Left cardiac atrium (tissue), 4 donors: ENCODE measurements around the gene ANK3. TPM values are rescaled to one million over a fixed set of nuclear protein-coding genes. Genes with fewer than 3 reads are reported as not detected.
A peak's percentile ranks its signal among the peaks of the same experiment; 100 is the strongest.

ENCODE experiments used
- ATAC-seq, 2 donors: fragments of 200-7000 bp; cut with Tn5 transposase; one replicate each; pipeline ENCODE4 v1.9.1; 2020; ENCODE audit warnings: mild to moderate bottlenecking in 2 of 2, moderate library complexity in 2 of 2
- DNase-seq: peaks from one replicate; pipeline ENCODE4 v3.0.0-alpha.2; 2020
- intact Hi-C, 2 donors: fragments of 100-400 bp; cut with DNase I; formaldehyde crosslinking; loops; one replicate each; pipeline versions ENCODE4 v1.14.1 to v1.15.1; 2022 to 2023
- total RNA-seq, 2 donors: library from RNA; stranded (reverse); fragmentation: NEBNext Ultra II Directional; extraction: Animal tissue kit (Norgen Biotek cat#: 25700); gene quantifications; one replicate each; pipeline ENCODE4 v1.2.1, GENCODE V29; 2021
- donor health status: DM: no; HTN: yes; CAD: no.
- donor health status: DM: no; HTN: yes; CAD: no; lungs with severe emphysema.
- donor health status: DM: yes; HTN: yes; CAD: no.
- donor health status: Dilated cardiomyopathy.

ANK3 gene
- total RNA-seq, 2 donors from 2014 or later = 142 to 199 TPM

DNA sequence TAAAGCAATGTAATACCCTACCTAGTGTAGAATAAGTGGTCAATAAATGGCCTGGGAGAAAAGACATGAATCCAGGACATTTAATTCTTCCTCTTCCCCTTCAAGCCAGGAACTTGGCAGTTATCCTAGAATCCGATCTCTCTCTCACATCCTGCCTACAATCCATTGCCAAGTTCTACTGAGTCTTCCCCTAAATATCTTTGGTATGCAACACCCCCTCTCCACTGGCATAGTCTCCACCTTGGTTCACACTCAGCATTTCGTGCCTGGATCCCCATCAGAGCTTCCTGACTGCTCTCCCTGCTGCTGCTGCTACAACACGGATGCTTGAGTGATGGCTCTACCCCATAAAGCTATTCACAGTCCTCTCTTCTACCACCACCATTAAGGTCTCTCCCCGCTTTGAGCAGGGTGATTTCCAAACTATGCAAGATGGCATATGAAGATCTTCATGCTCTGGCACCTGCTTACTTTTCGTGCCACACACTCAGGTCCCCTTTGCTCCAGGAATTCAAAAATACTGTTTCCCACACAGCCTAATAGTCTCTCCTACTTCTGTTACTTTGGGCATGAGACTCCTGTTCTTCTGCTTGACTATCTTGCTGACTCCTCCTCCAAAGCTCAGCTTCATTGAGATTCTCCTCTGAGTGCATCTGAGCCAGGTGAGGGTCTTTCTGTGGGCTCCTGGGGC is 4.8 kb downstream of the ANK3 start:
- intact Hi-C loops = no loop called here
- DNase-seq (peak; percentile 40), ATAC-seq (peak; percentile 91 to 98)

DNA sequence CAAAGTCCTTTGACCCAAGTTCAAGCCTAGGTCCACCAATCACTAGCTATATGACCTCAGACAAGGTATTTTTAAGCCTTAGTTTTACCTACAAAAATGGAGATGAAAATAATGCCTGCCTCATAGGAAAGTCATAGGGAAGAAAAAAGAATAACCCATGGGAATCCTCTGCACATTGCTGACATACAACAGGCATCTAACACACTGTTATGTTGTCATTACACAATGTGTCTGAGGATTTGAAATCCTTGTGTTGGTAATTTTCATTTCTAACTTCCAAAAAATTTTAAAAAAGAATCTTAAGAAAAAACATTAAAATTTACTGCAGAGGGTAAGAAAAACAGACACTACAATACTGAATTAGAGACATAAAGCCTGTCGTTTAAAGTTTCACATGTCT is 5.7 kb downstream of the ANK3 start:
- DNase-seq (no peak), ATAC-seq (no peak)
- intact Hi-C loops = no loop called here

DNA sequence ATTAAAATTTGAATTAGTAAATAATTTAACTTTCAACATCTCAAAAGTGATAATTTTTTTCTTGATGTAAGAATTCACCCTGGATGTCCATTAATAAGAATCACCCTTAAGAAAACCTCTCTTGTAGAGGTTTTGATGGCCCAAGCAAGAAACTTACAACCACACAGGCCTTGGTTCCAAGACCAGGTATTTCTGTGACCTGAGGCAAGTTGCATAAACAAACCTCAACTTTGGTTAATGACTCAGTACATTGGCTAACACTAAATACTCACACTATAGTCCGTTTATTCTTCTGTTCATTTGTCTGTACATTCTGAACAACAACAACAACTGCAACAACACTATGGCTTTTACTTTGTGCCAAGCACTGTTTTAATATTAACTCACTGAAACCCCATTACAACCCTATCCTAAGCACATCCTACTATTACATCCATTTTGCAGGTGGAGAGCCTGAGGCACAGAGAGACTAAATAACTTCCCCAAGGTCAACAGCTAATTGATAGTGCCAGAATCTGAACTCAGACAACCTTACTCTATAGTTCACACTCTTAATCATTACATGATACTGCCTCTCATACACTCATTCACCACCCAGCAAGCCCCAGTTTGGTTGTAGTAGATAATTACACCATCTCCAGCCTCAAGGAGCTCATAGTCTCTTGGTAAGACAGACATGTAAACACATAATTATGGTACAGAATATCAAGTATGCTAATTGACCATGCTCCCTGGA is 6.6 kb downstream of the ANK3 start:
- intact Hi-C loops = no loop called here
- DNase-seq (no peak), ATAC-seq (no peak)

- ATAC-seq = no peak
- intact Hi-C loops = no loop called here
- no peak for DNase-seq
These were observed 8.9 kb downstream of the ANK3 start for GRCh38 chr10:60380781-60381180.

DNA sequence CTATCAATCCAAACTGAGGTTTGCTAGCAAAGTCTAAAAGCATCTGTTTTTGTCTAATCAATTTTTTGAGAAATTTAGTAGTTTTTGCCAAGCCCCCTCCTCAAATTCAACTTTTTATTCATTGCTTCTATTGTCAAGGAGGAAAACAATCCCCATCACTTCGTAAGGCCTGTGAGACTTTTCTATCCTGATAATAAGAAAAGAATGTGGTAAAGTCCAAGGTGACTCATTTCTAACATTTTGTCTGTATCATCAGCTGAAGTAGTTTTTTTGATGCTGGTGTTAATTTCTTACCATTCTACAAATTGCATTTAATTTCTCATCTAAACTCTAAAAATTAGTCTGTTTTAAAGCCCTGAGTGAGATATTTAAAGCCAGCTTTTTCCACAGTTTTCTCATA is 11.7 kb downstream of the ANK3 start:
- no peak for ATAC-seq
- DNase-seq = no peak
- intact Hi-C loops = no loop called here

- DNase-seq = no peak
- ATAC-seq = no peak
- intact Hi-C loops = no loop called here
These were observed 12.7 kb downstream of the ANK3 start for GRCh38 chr10:60377042-60377352.

- intact Hi-C loops = no loop called here
- no peak for ATAC-seq
- no peak for DNase-seq
These were observed 13.2 kb downstream of the ANK3 start for GRCh38 chr10:60376221-60377041.

DNA sequence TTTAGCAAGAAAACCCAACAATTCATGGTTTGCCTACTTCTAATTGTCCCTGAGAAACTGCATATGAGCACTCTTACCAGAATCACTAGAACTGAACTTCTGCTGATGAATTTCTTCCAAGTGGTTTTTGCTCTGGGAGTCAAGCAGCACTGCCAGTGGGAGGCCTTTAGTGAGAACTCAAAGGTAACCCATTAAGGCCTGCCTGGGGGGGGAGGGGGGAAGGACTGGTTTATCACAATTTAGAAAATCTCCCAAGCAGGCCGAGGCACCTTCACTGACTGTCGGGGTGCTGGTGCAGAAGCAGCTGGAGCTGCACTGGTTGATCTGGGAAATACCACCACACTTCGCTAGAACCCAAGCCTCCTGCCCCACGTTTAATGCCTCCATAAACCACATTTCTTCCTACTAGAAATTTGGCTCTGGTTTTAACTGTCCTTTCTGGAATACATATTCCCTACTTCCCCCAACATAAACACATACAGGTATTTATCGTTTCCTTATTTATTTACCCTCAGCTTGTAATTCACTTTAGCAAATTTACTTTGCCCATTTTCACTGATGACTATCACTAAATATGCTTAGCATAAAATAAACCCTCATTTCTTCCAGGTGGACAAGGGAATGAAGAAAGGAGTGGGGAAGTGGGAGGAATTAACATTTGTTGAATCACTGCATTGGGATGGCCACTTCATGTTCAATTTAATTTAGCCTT is 14.2 kb downstream of the ANK3 start:
- DNase-seq = no peak
- no peak for ATAC-seq
- intact Hi-C loops = no loop called here

- no peak for ATAC-seq
- intact Hi-C loops = no loop called here
- DNase-seq = no peak
These were observed 14.8 kb downstream of the ANK3 start for GRCh38 chr10:60374836-60375235.

DNA sequence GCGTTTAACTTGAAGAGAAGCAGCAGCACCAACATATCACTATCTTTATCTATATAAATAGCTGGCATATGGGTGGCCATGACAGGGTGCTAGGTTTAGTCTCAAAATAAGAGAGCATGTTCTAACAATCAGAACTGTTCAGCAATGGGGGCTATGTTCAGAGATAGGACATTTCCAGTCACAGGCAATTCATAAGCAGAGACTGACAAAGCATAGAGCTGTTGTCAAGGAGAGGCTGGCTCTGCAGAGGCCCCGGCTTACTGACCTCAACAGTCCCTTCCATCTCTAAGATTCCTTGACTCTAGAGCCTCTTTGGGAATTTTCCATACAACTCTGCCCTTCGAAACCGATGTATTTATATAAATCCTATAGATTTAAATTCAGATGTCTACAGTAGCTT is 17.2 kb downstream of the ANK3 start:
- ATAC-seq (no peak), DNase-seq (no peak)
- intact Hi-C loops = no loop called here

DNA sequence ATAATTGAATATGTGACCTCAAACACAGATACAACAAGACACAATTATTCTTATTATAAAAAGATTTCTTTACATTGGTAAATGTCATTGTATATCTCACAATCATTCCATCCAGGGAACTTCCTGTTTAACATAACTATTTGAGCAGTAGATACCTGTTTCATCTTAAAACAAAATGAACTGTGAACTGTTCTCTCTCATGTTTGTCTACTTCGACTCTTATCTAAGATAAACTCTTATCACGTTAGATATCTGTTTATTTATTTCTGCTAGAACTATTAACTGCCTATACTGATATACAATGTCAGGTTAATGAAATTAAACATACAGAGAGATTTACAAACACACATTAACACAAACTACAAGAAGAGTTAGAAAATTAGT is 20.1 kb downstream of the ANK3 start:
- no peak for DNase-seq
- no peak for ATAC-seq
- intact Hi-C loops = no loop called here

DNA sequence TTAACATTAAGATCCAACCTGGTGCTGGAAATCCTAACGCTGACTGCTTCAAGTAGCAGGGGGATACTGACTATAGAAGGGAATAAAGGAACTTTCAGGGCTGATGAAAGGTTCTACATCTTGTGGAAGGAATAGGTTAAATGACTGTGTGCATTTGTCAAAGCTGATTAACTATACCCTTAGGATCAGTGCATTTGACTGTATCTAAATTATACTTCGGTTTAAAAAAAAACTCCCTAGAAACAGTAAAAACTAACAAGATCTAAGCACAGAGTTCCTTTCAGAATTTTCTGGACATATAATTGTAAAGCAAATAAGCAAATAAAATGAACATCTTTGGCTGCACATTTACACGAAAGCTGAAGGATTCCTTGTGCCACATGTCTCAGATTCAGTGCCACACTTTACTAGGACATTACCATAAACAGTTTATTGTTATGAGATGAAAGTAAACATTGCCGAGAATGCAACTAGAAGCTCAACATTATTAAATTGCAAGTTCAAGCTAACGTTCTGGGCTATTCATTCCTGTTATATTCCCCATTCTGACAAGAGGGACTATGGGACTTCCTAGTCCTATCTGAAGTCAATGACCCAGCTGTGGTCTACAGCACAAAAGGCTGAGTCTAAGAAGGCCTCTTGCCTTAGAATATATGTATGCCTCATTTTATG is 20.7 kb downstream of the ANK3 start:
- intact Hi-C loops = no loop called here
- DNase-seq = no peak
- ATAC-seq = no peak

GRCh38 chr10:60367901-60368300 is 21.8 kb downstream of the ANK3 start:
- no peak for DNase-seq
- no peak for ATAC-seq
- intact Hi-C loops = no loop called here

DNA sequence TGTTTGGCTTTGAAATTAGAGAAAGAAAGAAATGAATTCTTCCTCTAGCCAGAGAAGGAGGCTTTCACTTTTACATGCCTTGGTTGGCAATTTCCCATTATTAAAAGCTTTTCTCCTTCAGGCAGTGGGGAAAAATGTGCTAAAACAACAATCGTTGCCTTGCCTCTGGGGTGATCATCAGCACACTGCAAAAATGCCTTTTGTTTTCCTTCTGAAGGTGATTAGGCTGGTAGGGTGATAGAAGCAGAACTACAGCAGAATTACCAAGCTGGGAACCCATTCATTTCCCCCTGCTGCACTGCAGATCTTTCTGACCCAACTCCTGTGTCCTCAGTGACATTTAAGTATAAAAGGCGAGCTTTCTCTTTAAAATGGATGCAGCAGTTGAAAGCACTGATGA is 22.2 kb downstream of the ANK3 start:
- DNase-seq (no peak), ATAC-seq (no peak)
- intact Hi-C loops = no loop called here

DNA sequence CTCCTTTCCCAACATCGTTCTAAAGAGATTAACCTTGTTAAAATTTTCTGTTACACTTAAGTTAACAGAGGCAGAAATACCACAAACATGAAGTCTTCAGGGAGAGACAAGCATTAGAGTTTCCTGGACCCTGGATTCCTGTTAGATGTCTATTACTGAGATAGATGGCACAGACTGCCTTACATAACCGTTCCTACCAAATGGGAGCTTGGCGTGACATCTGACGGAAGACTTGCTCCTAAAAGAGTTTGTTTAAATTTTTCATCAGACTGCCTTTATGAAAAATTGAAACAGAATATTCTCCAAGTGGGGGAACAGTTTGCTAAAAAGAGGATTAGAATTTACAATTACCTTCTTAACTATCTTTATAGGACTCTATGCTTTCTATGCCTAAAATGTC is 22.7 kb downstream of the ANK3 start:
- ATAC-seq (no peak), DNase-seq (no peak)
- intact Hi-C loops = no loop called here

DNA sequence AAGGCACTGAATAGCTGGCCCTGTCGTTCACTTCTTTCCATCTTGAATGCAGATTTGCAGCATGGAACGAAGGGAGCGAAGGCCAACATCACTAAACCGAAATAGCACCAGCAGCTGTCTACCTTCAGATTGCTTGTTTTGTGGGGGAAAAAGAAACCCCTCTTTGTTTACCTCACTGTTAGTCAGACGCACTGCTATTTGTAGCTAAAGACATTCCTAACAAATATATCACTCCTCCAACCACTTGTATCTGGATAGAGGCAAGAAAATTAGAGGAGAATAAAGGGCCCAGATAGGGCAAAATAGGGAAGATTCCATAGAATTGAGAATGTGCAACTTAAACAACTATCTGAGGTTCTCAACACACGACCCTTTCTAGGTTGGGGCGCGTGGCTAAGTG is 26.5 kb downstream of the ANK3 start:
- ATAC-seq (no peak), DNase-seq (no peak)
- intact Hi-C loops = no loop called here

DNA sequence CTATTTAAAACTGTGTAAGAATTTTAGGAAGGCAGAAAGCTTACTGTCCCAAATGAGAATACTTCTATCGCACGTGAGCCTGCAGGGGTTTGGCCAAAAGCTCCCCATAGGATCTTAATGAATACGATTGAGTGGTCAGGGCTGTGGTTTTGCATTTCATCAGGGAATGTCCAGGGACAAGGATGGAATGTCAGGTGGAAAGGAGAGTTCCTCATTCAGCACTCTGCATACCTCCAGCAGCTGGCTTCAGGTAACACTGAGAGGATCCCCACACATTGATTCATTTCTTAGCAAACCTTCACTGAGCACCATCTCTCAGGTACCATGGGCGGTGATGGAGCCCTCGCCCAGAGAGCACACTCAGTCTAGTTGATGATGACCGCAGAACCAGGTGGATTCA is 27.2 kb downstream of the ANK3 start:
- intact Hi-C loops = no loop called here
- DNase-seq = no peak
- ATAC-seq = no peak

GRCh38 chr10:60359066-60359465 is 30.6 kb downstream of the ANK3 start:
- DNase-seq (no peak), ATAC-seq (no peak)
- intact Hi-C loops = no loop called here

DNA sequence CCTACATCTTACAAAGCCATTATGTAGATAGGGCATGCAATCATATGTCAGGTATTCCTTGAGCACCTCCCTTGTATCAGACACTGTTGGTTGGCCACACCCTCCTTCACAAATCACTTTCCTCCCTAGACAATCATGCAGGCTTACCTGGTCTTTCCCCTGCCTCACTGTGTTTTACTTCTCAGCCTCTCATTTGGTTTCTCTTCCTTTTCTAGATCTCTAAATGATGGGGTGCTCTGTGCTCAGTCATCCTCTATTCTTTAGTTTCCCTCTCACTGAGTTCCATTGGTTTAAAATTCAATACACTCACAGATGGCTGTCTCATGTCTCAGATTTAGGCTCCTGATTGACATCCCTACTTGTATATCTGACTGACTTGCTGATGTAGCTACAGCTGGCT is 31.4 kb downstream of the ANK3 start:
- intact Hi-C loops = no loop called here
- ATAC-seq = no peak
- no peak for DNase-seq
